Activated T-helper 2 cell treated with anti-CD3 and anti-CD28 coated beads, Interferon-gamma antibody, Interleukin-2, Interleukin-4, amounts not matched to agents 10 μg/mL and 5 μg/mL and 100 μg/mL, durations not matched to agents 14 hours and 24 hours and 36 hours (primary cell): ENCODE measurements around the gene CDH13. TPM values are rescaled to one million over a fixed set of nuclear protein-coding genes. Genes with fewer than 3 reads are reported as not detected.

Experiments used
- DNase-seq: peaks from one replicate; pipeline ENCODE4 v3.0.0; 2021; ENCODE audit warnings: low spot score
- H3K27ac Mint-ChIP-seq: one replicate; pipeline ENCODE4 v1.8.0; 2021; ENCODE audit warnings: mixed read lengths
- H3K27me3 Mint-ChIP-seq: one replicate; pipeline ENCODE4 v1.8.0; 2021; ENCODE audit warnings: low read depth, mixed read lengths
- H3K36me3 Mint-ChIP-seq: one replicate; pipeline ENCODE4 v1.8.0; 2021; ENCODE audit warnings: low read depth, mixed read lengths
- H3K4me1 Mint-ChIP-seq: one replicate; pipeline ENCODE4 v1.8.0; 2021; ENCODE audit warnings: low read depth, mixed read lengths
- H3K4me3 Mint-ChIP-seq: one replicate; pipeline ENCODE4 v1.8.0; 2021; ENCODE audit warnings: low read depth, mild to moderate bottlenecking, moderate library complexity, mixed read lengths
- H3K9me3 Mint-ChIP-seq: one replicate; pipeline ENCODE4 v1.8.0; 2021; ENCODE audit warnings: mixed read lengths
- intact Hi-C: fragments of 100-400 bp; cut with micrococcal nuclease; formaldehyde crosslinking; loops from one replicate; pipeline ENCODE4 v1.15.1; 2023
- total RNA-seq: library from RNA; stranded (reverse); gene quantifications from 2 replicates; pipeline ENCODE4 v1.2.3, GENCODE V29; 2022

CDH13 gene
- total RNA-seq, 1 donor from 2014 or later: not detected

DNA sequence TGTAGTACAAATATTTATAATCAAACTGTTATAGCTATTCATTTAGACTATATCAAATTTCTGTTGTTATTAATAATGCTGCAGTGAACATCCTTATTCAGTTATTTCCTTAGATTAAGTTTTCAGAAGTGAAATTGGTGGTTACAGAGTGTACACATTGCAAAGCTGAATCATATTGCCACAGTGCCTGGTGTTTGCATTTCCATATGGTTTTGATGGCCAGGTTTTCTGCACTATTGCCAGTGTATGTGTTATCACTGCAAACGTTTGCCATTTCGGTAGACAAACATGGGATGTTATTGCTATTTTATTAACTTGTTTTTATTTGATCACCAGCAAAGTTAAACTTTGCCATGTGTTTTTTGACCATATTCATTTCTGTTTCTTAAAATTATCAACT lies 259.4 kb downstream of the CDH13 start:
- Mint-ChIP-seq H3K27ac (no peak overlapping the region), H3K4me1 (no peaks in the 10 kb centered on the region), H3K36me3 (no peaks in the 10 kb centered on the region), H3K4me3 (no peak overlapping the region), H3K27me3 (peaks cover 5% of the 10 kb centered on the region), H3K9me3 (no peaks in the 10 kb centered on the region)
- DNase-seq: no peak
- intact Hi-C loops: no loop called here

GRCh38 chr16:82888591-82889001 lies 261.8 kb downstream of the CDH13 start:
- H3K4me3 Mint-ChIP-seq: no peak overlapping the region
- H3K27me3 Mint-ChIP-seq: peaks cover 5% of the 10 kb centered on the region
- H3K27ac Mint-ChIP-seq: no peak overlapping the region
- DNase-seq: no peak
- H3K4me1 Mint-ChIP-seq: no peaks in the 10 kb centered on the region
- no peaks in the 10 kb centered on the region for H3K36me3 Mint-ChIP-seq
- intact Hi-C loops: no loop called here
- H3K9me3 Mint-ChIP-seq: no peaks in the 10 kb centered on the region

GRCh38 chr16:82891424-82891823 lies 264.7 kb downstream of the CDH13 start:
- Mint-ChIP-seq H3K4me1 (no peaks in the 10 kb centered on the region), H3K9me3 (no peaks in the 10 kb centered on the region), H3K4me3 (no peak overlapping the region), H3K36me3 (no peaks in the 10 kb centered on the region), H3K27me3 (peaks cover 2% of the 10 kb centered on the region), H3K27ac (no peak overlapping the region)
- intact Hi-C loops: no loop called here
- no peak for DNase-seq

GRCh38 chr16:82891918-82892317 lies 265.1 kb downstream of the CDH13 start:
- H3K27ac Mint-ChIP-seq: no peak overlapping the region
- H3K36me3 Mint-ChIP-seq: no peaks in the 10 kb centered on the region
- intact Hi-C loops: no loop called here
- H3K4me1 Mint-ChIP-seq: no peaks in the 10 kb centered on the region
- peaks cover 2% of the 10 kb centered on the region for H3K27me3 Mint-ChIP-seq
- H3K4me3 Mint-ChIP-seq: no peak overlapping the region
- no peaks in the 10 kb centered on the region for H3K9me3 Mint-ChIP-seq
- no peak for DNase-seq

- Mint-ChIP-seq H3K4me3 (no peak overlapping the region), H3K4me1 (no peaks in the 10 kb centered on the region), H3K36me3 (no peaks in the 10 kb centered on the region), H3K27ac (no peak overlapping the region), H3K9me3 (no peaks in the 10 kb centered on the region), H3K27me3 (peaks cover 2% of the 10 kb centered on the region)
- intact Hi-C loops: no loop called here
- DNase-seq: no peak
Measured at GRCh38 chr16:82892324-82892723, 265.6 kb downstream of the CDH13 start.

DNA sequence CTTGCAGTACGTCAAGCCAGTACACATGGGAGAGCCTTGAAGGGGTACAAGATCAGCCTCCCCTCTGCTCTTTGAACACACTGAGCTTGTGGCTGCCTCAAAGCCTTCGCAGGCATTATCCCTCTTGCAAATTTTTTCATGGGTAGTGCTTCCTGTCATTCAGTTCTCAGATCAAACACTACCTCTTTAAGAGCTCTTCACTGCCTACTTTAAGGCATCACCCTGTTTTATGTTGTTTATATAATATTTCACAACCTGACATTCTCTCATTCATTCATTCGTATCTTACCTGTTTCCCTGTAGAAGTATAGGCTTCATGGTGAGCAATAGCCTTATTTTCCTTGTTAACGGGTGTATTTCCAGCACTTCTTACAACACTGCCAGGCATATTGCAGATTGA lies 269.1 kb downstream of the CDH13 start:
- no peak for DNase-seq
- intact Hi-C loops: no loop called here
- no peaks in the 10 kb centered on the region for H3K9me3 Mint-ChIP-seq
- no peak overlapping the region for H3K4me3 Mint-ChIP-seq
- no peak overlapping the region for H3K27ac Mint-ChIP-seq
- H3K36me3 Mint-ChIP-seq: no peaks in the 10 kb centered on the region
- H3K4me1 Mint-ChIP-seq: no peaks in the 10 kb centered on the region
- H3K27me3 Mint-ChIP-seq: no peaks in the 10 kb centered on the region

- Mint-ChIP-seq H3K4me1 (no peaks in the 10 kb centered on the region), H3K9me3 (no peaks in the 10 kb centered on the region), H3K27ac (no peak overlapping the region), H3K27me3 (no peaks in the 10 kb centered on the region), H3K4me3 (no peak overlapping the region), H3K36me3 (no peaks in the 10 kb centered on the region)
- DNase-seq: no peak
- intact Hi-C loops: no loop called here
Measured at GRCh38 chr16:82899006-82899405, 272.2 kb downstream of the CDH13 start.

- DNase-seq: no peak
- Mint-ChIP-seq H3K36me3 (no peaks in the 10 kb centered on the region), H3K4me1 (no peaks in the 10 kb centered on the region), H3K4me3 (no peak overlapping the region), H3K9me3 (no peaks in the 10 kb centered on the region), H3K27ac (no peak overlapping the region), H3K27me3 (no peaks in the 10 kb centered on the region)
- intact Hi-C loops: no loop called here
Measured at GRCh38 chr16:82899731-82900450, 273.1 kb downstream of the CDH13 start.

DNA sequence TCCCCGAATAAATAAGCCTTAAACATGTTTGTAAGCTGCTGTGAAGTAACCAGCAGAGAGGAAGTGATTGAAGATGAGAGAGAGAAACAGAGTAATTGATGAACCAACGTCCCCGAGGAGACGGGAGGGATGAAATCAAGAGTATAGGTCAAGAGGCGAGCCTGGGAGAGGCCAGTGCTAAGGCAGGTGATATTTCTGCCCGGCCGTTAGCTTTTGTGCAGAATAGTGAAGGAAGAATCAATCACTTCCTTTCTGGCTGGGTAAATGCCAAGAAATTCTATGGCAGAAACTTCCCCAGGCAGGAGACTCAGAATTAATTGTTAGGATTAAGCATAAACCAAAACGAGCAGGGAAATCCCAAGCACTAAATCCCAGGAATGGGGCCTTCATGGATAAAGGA lies 273.8 kb downstream of the CDH13 start:
- Mint-ChIP-seq H3K4me3 (no peak overlapping the region), H3K4me1 (no peaks in the 10 kb centered on the region), H3K36me3 (no peaks in the 10 kb centered on the region), H3K27me3 (no peaks in the 10 kb centered on the region), H3K9me3 (no peaks in the 10 kb centered on the region), H3K27ac (no peak overlapping the region)
- DNase-seq: no peak
- intact Hi-C loops: no loop called here

GRCh38 chr16:82911925-82912324 lies 285.2 kb downstream of the CDH13 start:
- Mint-ChIP-seq H3K36me3 (no peaks in the 10 kb centered on the region), H3K4me3 (no peak overlapping the region), H3K27ac (no peak overlapping the region), H3K9me3 (peaks cover 6% of the 10 kb centered on the region), H3K27me3 (no peaks in the 10 kb centered on the region), H3K4me1 (no peaks in the 10 kb centered on the region)
- DNase-seq: no peak
- intact Hi-C loops: no loop called here

DNA sequence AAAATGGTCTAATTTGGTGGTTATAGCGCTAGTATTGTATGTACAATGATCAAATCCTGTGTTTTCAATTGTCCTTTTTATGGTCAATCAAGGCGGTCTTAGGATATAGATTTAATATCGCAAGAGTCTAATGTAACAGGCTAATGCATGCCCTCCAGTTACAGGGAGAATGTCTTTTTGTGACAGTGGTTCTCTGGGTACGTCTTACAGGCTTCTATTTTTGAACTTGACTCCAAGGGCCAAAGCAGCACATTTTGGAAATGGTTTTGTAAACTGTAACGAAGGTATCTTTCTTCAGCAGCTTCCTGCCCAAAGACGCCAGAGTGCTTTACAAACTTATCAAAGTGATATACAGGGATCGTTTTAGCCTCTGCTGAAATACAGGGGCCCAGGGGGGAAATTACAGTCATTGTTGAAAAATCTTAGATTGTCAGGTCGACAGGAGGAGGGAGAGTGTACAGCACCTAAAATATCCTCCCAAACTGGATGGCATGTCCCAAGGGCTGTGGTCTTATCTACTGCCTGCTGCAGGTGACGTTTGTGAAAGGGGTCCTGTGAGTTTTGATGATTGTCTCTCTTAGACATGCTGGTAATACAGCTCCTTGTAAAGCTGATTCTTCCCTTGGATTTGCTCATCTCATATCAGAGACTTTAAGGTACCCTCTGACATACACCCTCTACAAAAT lies 288.5 kb downstream of the CDH13 start:
- Mint-ChIP-seq H3K27me3 (peaks cover 7% of the 10 kb centered on the region), H3K27ac (no peak overlapping the region), H3K4me1 (no peaks in the 10 kb centered on the region), H3K9me3 (peaks cover 6% of the 10 kb centered on the region), H3K4me3 (no peak overlapping the region), H3K36me3 (no peaks in the 10 kb centered on the region)
- no peak for DNase-seq
- intact Hi-C loops: no loop called here

- Mint-ChIP-seq H3K4me1 (no peaks in the 10 kb centered on the region), H3K4me3 (no peak overlapping the region), H3K27ac (no peak overlapping the region), H3K36me3 (no peaks in the 10 kb centered on the region), H3K9me3 (peaks cover 6% of the 10 kb centered on the region), H3K27me3 (peaks cover 11% of the 10 kb centered on the region)
- no peak for DNase-seq
- intact Hi-C loops: no loop called here
Measured at GRCh38 chr16:82917886-82918595, 291.3 kb downstream of the CDH13 start.
